ENCODE results near the gene OGT. TPM values are rescaled to one million over a fixed set of nuclear protein-coding genes. Genes with fewer than 3 reads are reported as not detected.

OGT gene
- total RNA-seq, 2 experiments from 2014 or later, result 360 to 382 TPM

DNA sequence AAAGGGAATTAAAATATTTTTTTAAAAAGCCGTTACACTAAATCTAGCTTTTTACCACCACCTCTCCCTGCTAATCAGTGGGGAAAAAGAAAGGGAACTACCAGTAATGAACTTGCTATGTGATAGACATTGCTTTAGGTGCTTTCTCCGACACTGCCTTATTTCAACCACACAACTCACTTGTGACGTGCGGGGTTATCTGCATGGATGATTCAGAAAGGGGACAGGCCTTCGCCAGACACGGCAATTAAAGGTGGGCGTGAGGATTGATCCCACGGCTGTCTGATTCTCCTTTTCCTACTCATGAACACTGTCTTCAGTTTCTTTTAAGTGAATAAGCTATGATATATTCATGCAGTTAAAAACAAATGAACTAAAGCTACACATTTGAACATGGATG lies 86.3 kb downstream of the OGT start:
- peaks cover 41% of the 10 kb centered on the region for H3K36me3 Mint-ChIP-seq (ENCODE audit: low read depth)
- ChIA-PET CTCF (interaction anchor here (1.7 kb wide), 1 partner anchor 19 kb away, joined by 3 read pairs; no protein-coding TSS in a partner anchor), POLR2A (interaction anchor here (0.8 to 7.7 kb wide), 9 partner anchors 10 to 508 kb away, joined by 3 to 87 read pairs (median 3); partner anchors contain the start of genes IL2RG, OGT and TAF1)
- no peaks in the 10 kb centered on the region for H3K9me3 Mint-ChIP-seq
- H3K4me1 Mint-ChIP-seq, result peaks cover 83% of the 10 kb centered on the region
- peak overlapping the region; percentile 91 for H3K4me3 Mint-ChIP-seq
- peak overlapping the region; percentile 90 for H3K27ac Mint-ChIP-seq
- H3K27me3 Mint-ChIP-seq, result no peaks in the 10 kb centered on the region
- DNase-seq, result peak; percentile 50

DNA sequence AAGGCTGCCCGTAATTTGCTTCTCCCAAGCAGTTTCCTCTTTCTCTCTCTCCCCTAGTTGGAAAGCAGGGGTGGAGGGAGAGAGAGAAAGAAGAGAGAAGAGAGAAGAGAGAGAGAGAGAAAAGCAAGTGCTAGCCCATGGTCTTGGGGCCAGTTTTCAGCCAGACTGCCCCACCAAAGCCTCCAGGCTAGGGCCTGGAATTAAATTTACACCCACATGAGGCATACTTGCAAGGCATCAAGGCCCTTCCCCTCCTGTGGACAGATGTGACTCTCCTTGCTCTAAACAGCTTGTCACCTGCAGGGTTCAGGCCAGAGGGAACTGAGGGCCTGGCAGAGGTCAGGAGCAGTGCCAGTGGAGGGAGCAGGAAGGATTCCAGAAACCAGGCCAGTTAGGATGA lies 87.1 kb downstream of the OGT start:
- no peak overlapping the region for H3K4me3 Mint-ChIP-seq
- peak overlapping the region; percentile 90 for H3K27ac Mint-ChIP-seq

DNA sequence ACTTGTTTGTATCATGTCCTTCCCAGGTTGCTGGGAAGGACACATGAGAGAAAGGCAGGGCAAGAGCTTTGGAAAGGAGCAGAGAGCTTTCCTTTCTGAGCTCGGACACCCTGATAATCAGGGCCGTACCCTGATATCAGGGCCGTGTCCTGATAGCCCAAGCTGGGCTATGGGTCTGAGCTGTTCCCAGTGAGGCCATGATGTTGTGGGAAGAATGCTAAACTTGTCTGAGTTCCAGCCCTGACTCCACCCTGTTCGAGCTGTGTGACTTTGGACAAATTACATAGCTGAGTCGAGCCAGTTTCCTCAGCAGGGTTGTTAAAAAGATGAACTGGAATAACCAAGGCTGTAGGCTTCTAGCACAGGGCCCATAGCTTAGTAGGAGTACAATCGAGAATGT lies 88.7 kb downstream of the OGT start:
- ChIA-PET POLR2A (interaction anchor here (1.5 to 7.7 kb wide), 5 partner anchors 15 to 255 kb away, joined by 5 to 87 read pairs (median 8); partner anchors contain the start of genes OGT and TAF1), CTCF (interaction anchor here (1.4 to 1.8 kb wide), 3 partner anchors 11 to 90 kb away, joined by 4 to 9 read pairs (median 5); no protein-coding TSS in a partner anchor)
- Mint-ChIP-seq H3K9me3 (no peaks in the 10 kb centered on the region), H3K36me3 (ENCODE audit: low read depth) (peaks cover 19% of the 10 kb centered on the region), H3K4me3 (no peak overlapping the region), H3K27me3 (no peaks in the 10 kb centered on the region), H3K4me1 (peaks cover 74% of the 10 kb centered on the region), H3K27ac (peak overlapping the region; percentile 90)
- no peak for DNase-seq

More for the DNA sequence above, 87.1 kb downstream of the OGT start:
- ChIA-PET CTCF (interaction anchor here (1.7 kb wide), 1 partner anchor 18 kb away, joined by 3 read pairs; no protein-coding TSS in a partner anchor), POLR2A (interaction anchor here (1.0 to 7.7 kb wide), 3 partner anchors 11 to 87 kb away, joined by 3 to 87 read pairs (median 5); partner anchors contain the start of gene OGT)
- Mint-ChIP-seq H3K9me3 (no peaks in the 10 kb centered on the region), H3K4me1 (peaks cover 82% of the 10 kb centered on the region), H3K36me3 (ENCODE audit: low read depth) (peaks cover 35% of the 10 kb centered on the region), H3K27me3 (no peaks in the 10 kb centered on the region)
- no peak for DNase-seq

DNA sequence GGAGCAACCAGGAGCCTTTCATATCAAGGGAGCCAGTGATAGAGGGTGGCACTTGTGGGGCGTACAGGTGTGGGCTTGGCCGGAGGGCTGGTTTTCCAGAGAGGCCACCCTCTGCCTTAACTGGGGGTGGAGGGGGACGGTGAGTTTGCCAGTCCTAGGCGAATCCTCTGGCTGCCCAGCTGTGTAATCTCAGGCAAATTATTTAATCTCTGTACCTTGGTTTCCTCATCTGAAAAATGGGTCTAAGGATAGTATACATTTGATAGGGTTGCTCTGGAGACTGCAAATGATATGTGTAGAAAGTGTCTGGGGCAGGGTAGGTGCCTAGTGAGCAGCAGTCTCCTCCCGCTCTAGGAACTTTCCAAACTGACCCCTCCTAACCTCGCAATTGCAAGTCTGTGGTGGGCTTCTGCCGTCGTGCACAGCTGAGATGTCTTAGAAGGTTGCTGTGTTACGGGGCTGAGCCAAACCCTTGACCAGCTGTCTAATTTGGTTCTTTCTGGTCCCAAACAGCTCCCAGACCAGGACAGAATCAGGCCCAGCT lies 89.2 kb downstream of the OGT start:
- ChIA-PET POLR2A (interaction anchor here (1.1 to 7.7 kb wide), 11 partner anchors 10 to 510 kb away, joined by 3 to 87 read pairs (median 5); partner anchors contain the start of genes OGT and TAF1), CTCF (interaction anchor here (0.7 to 2.3 kb wide), 9 partner anchors 8 to 90 kb away, joined by 3 to 10 read pairs (median 5); no protein-coding TSS in a partner anchor)
- no peak overlapping the region for H3K4me3 Mint-ChIP-seq

DNA sequence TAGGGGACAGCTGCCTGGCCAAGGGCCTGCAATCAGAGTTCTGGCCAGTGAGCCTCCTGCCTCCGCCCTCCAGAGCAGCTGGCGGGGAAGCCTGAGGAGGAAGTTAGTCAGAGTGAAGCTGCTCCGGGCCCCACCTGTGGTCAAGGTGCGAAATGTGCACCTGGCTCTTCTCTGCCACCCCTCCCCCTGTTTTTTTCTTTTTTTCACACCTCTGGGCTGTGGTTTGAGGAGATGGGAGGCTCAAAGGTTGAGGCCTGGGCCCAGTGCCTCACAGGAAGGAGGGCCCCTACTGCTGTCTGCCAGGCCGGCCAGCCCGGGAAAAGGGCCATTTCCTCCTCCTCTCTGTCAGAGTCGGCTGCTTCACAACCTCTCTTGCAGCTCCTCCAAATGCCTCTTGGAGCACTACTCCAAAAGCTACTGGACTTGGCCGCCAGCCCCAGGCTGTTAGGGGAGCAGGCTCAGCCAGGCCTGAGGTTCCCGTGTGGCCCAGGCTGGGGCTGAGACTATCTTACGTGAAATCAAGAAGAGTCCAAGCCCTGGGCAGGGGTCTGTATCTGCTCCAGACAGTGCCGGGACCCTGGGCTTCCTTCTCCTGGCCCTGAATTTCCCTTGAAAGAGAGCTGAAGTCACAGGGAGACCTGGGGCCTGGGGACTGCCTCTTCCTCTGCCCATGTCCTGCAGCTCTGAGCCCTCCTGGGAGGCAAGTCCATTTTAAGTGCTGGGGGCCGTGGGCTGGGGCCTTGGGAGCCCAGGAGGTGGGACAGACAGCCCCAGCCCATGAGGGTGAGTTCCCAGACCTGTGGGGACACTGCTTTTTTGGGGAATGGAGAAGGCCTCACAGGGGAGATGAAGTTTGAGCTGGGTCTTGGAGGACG lies 89.9 kb downstream of the OGT start:
- Mint-ChIP-seq H3K27ac (peak overlapping the region; percentile 90), H3K36me3 (ENCODE audit: low read depth) (peaks cover 7% of the 10 kb centered on the region), H3K9me3 (no peaks in the 10 kb centered on the region), H3K27me3 (no peaks in the 10 kb centered on the region), H3K4me3 (peak overlapping the region; percentile 56), H3K4me1 (peaks cover 65% of the 10 kb centered on the region)
- CTCF ChIA-PET, result interaction anchor here (0.7 to 2.3 kb wide), 11 partner anchors 9 to 91 kb away, joined by 3 to 10 read pairs (median 4); no protein-coding TSS in a partner anchor
- POLR2A ChIA-PET, result interaction anchor here (1.0 to 7.7 kb wide), 10 partner anchors 10 to 511 kb away, joined by 3 to 87 read pairs (median 6); partner anchors contain the start of genes OGT and TAF1
- peak; percentile 78 for DNase-seq

More for the DNA sequence above, 89.2 kb downstream of the OGT start:
- Mint-ChIP-seq H3K36me3 (ENCODE audit: low read depth) (peaks cover 14% of the 10 kb centered on the region), H3K4me1 (peaks cover 71% of the 10 kb centered on the region), H3K27me3 (no peaks in the 10 kb centered on the region), H3K9me3 (no peaks in the 10 kb centered on the region), H3K27ac (peak overlapping the region; percentile 90)
- DNase-seq, result no peak

DNA sequence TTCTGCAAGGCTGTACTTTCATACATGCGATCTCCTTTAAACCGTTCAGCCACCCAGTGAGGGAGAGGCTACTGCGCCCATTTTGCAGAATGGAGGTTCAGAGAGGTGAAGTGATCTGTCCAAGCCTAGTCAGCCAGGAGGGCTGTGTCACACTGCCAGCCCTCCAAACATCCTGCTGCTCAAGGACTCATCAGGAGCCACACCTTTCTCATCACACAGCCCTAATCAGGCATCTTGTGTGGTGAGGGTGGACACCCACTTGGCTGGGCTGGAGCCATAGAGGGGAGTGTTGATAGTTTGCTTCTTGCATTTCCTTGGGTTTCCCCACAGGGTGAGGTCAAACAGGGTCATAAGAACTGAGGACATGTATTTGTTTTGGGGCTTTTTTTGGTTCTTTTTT lies 90.8 kb downstream of the OGT start:
- peak overlapping the region; percentile 90 for H3K27ac Mint-ChIP-seq
- peaks cover 5% of the 10 kb centered on the region for H3K36me3 Mint-ChIP-seq (ENCODE audit: low read depth)
- no peaks in the 10 kb centered on the region for H3K9me3 Mint-ChIP-seq
- H3K4me1 Mint-ChIP-seq, result peaks cover 57% of the 10 kb centered on the region
- CTCF ChIA-PET, result interaction anchor here (0.7 to 2.3 kb wide), 4 partner anchors 8 to 92 kb away, joined by 3 to 10 read pairs (median 4); no protein-coding TSS in a partner anchor
- DNase-seq, result no peak
- POLR2A ChIA-PET, result interaction anchor here (1.0 to 7.7 kb wide), 7 partner anchors 9 to 512 kb away, joined by 3 to 87 read pairs (median 7); partner anchors contain the start of gene OGT
- H3K27me3 Mint-ChIP-seq, result no peaks in the 10 kb centered on the region
- peak overlapping the region; percentile 54 for H3K4me3 Mint-ChIP-seq

DNA sequence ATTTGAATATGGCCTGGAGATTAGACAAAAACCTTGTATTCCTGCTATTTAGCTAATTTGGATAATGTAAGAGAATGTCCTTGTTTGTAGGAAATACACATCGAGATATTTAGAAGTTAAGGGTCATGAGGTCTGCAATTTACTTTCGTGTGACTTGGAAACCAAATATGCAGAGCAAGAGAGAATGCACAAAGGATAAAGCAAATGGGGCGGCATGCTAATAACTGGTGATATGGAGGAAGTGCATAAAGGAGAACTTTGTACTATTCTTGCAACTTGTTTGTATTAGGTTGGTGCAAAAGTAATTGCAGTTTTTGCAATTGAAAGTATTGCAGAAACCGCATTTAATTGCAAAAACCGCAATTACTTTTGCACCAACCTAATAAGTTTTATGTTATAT lies 92.6 kb downstream of the OGT start:
- Mint-ChIP-seq H3K4me3 (no peak overlapping the region), H3K36me3 (ENCODE audit: low read depth) (peaks cover 4% of the 10 kb centered on the region), H3K27me3 (no peaks in the 10 kb centered on the region), H3K4me1 (peaks cover 44% of the 10 kb centered on the region), H3K9me3 (no peaks in the 10 kb centered on the region), H3K27ac (peak overlapping the region; percentile 34)
- DNase-seq, result no peak
- ChIA-PET CTCF (no interaction called here), POLR2A (no interaction called here)

Other genes with a start within 250 kb of the OGT start
- gene NONO, start 249.5 kb upstream of the OGT start, total RNA-seq, result 100 to 1,000 TPM; 376 to 400 TPM
- 1 to 10 TPM; 2.9 to 4.4 TPM for gene ITGB1BP2, start 231.4 kb upstream of the OGT start, total RNA-seq
- gene TAF1, start 166.7 kb upstream of the OGT start, total RNA-seq, result 10 to 100 TPM; 29.0 to 33.0 TPM
- 1 to 10 TPM; 4.4 to 5.3 TPM for gene GCNA, start 45.3 kb downstream of the OGT start, total RNA-seq
- 10 to 100 TPM; 84.9 to 85.7 TPM for gene CXCR3, start 85.4 kb downstream of the OGT start, total RNA-seq
- not detected for gene CXorf49, start 185.2 kb downstream of the OGT start, total RNA-seq
- gene CXorf49B, start 230.2 kb downstream of the OGT start, total RNA-seq, result not detected